HG03103 (cell line): ENCODE results near the gene TINCR.
"Not testable (repeated sequence)": the region's sequence is repeated elsewhere in the genome, so short reads cannot be mapped to it uniquely, and the experiment has no call there.

Experiments used
- ATAC-seq: cut with Tn5 transposase; IDR thresholded peaks from one replicate; pipeline ENCODE4 v1.9.1; 2021; ENCODE audit warnings: low read depth; ENCODE audit not compliant: unreplicated experiment

TINCR gene

GRCh38 chr19:5561559-5561958 lies 6.2 kb downstream of the TINCR start:
- ATAC-seq, result no peak

GRCh38 chr19:5560156-5560555 lies 7.6 kb downstream of the TINCR start:
- ATAC-seq, result no peak

- ATAC-seq, result no peak
Measured at GRCh38 chr19:5559804-5560133, 8.0 kb downstream of the TINCR start.

DNA sequence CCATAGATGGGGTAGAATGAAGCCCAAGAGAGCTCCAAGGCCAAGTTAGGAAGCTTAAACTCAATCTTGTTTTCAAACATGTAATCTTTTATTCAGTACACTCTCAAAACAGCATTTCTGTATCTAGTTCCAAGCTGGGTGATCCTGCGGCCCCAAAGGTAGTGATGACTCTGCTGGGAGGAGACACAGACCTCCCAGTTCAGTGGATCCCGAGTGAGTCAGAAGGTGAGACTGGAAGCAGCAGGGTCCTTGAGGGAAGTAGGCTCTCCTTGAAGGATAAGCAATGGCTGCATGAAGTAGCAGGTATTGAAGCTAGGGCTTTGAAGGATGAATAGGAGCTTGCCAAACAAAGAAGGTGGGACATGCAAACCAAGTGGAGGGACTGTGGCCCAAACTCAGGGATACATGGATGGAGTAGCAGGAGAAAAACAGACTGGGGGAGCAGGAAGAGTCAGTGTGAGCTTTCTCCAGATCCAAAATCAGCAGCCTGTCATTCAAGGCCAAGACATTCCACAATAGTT lies 9.6 kb downstream of the TINCR start:
- ATAC-seq, result no peak

DNA sequence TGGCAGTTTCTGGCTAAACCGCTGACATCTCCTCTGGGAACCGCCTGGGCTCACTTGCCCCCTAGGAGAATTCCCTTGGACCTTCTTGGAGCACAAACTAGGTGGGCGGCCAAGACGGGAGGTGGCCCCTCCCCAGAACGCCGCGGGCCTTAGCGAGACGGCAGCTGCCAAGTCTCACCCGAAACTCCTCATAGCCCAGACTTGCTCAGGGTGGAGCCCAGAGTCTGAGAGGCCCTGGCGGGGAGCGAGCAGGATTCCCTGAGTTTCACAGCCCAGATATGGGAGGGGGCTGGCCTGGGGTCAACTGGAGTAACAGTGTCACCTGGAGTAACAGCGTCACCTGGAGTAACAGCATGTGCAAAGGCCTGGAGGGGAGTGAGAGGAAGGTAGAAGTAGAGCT lies 10.1 kb downstream of the TINCR start:
- ATAC-seq, result no peak

- no peak for ATAC-seq
Measured at GRCh38 chr19:5554828-5555227, 12.9 kb downstream of the TINCR start.

DNA sequence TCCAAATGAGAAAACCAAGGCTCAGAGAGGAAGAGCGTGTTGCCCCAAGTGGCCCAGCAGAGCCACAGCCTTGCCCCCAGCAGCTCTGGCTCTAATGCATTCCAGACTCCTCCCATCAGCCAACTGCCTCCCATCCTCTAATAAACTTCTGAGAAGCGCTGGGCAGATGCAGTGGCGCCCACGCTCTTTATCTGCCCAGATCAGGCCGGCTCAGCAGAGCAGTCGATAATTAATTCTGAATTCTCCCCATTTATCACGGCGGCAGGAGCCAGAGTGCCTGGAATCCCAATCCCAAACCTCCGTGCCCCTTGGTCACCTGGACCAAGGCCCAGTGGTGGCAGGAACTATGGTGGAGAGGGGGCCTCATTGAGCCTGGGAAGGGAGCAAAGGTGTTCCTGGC lies 13.9 kb downstream of the TINCR start:
- no peak for ATAC-seq

- no peak for ATAC-seq
Measured at GRCh38 chr19:5547881-5548280, 19.9 kb downstream of the TINCR start.

GRCh38 chr19:5545984-5546383 lies 21.8 kb downstream of the TINCR start:
- ATAC-seq, result no peak

GRCh38 chr19:5545051-5545450 lies 22.7 kb downstream of the TINCR start:
- no peak for ATAC-seq

- no peak for ATAC-seq
Measured at GRCh38 chr19:5542665-5543064, 25.1 kb downstream of the TINCR start.

- ATAC-seq, result no peak
Measured at GRCh38 chr19:5541456-5541855, 26.3 kb downstream of the TINCR start.

DNA sequence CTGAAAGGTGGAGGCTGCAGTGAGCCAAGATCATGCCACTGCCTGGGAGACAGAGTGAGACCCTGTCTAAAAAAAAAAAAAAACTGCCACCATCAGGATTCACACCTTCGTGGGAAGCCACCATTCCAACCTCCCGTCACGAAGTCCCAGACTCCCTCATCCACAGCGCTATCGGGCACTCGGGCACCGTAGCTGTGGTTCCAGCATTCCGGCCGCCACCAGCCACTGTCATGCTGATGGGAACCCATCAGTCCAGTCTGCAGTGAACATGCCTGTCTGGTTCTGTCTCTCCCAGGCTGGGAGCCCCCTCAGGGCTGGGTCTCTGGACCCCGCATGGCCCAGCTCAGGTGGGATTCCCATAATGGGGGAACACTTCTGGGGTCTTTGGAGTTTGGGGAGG lies 27.5 kb downstream of the TINCR start:
- ATAC-seq, result no peak

DNA sequence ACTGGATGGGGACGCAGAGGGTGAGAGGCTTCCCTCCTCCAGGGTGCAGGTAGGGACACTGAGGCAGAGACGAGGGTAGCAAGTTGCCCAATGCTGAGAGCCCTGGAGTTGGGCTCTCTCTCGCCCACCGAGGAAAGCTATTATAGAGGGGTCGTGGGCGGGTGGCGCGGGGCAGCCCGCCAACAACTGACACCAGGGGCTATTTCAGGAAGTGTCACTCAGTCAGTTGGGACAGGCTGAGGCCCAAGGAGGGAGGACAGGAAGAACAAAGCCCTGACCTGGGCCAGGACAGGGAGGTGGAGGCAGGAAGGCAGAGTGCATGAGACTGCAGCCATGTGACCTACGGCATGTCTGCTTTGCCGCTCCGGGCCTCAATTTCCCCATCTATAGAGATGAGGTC lies 29.9 kb downstream of the TINCR start:
- ATAC-seq, result no peak

GRCh38 chr19:5536982-5537579 lies 30.7 kb downstream of the TINCR start:
- ATAC-seq, result not testable (repeated sequence)

DNA sequence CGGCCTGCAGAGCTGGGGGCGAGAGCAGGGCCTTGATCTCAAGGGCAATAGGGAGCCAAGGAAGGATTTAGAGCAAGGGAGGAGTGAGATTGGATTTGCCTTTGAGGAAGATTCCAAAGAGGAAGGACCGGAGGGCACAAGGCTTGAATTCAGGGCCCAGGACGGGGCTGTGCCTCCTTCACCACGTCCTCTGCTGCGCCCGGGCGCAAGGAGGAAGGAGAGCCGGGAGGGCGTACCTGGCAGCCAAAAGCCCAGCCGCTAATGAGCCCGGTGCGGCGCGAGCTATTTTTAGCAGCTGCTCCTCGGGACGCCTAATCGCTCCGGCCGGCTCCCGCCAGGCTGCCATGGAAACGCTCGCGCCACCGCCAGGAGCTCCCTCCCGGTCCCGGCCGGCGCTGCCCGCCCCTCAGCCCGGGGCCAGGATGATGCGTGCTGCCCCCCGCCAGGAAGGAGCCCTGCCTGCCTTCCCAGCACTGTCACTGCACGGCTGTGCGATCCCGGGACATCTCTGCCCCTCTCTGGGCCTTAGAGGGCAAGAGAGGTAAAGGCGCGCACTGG lies 31.3 kb downstream of the TINCR start:
- no peak for ATAC-seq

- no peak for ATAC-seq
Measured at GRCh38 chr19:5534787-5535586, 32.8 kb downstream of the TINCR start.

GRCh38 chr19:5533257-5533656 lies 34.5 kb downstream of the TINCR start:
- no peak for ATAC-seq

GRCh38 chr19:5530701-5531100 lies 37.1 kb downstream of the TINCR start:
- no peak for ATAC-seq

- ATAC-seq, result no peak
Measured at GRCh38 chr19:5526691-5527090, 41.1 kb downstream of the TINCR start.

DNA sequence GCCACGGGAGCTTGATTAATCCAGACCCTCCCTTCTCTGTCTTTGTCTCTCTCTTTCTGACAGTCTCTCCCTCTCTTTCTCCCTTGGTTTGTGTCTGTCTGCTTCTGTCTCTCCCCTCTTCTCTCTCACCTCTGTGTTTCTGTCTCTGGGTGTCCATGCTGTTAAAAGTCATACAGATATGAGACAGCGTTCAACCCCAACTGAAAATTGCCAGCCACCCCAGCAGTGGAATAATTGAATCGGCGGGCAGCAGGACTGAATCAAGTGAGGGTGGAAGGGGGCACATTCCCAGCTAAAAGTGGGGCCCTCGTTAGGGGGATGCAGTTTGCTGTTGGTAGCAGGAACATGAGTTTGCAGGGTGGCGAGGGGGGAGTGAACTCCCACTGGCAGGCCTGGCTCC lies 43.7 kb downstream of the TINCR start:
- ATAC-seq, result no peak

DNA sequence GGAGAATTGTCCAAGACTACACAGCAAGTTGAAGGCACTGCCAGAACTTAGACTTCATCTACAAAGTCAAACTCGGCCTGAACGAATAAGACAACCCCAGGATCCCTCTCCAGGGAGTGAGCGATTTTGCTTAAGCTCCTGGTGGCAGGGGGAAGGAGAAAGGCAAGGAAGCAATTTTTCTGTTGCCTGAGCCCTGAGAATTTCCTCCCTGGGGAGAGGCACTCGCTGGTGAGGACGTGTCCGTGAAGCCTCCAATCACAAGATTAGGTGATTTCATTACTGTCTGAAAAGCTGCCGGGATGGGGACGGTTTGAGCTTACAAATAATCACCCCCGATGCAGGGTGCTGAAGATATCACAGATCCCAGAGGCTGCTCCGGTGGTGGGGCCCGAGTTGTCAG lies 45.6 kb downstream of the TINCR start:
- ATAC-seq, result no peak
